Measurements from ENCODE around the gene PFKFB1.

PFKFB1 gene

GRCh38 chrX:54921427-54922021, 72.5 kb downstream of the PFKFB1 start:
- no peak for DNase-seq

DNA sequence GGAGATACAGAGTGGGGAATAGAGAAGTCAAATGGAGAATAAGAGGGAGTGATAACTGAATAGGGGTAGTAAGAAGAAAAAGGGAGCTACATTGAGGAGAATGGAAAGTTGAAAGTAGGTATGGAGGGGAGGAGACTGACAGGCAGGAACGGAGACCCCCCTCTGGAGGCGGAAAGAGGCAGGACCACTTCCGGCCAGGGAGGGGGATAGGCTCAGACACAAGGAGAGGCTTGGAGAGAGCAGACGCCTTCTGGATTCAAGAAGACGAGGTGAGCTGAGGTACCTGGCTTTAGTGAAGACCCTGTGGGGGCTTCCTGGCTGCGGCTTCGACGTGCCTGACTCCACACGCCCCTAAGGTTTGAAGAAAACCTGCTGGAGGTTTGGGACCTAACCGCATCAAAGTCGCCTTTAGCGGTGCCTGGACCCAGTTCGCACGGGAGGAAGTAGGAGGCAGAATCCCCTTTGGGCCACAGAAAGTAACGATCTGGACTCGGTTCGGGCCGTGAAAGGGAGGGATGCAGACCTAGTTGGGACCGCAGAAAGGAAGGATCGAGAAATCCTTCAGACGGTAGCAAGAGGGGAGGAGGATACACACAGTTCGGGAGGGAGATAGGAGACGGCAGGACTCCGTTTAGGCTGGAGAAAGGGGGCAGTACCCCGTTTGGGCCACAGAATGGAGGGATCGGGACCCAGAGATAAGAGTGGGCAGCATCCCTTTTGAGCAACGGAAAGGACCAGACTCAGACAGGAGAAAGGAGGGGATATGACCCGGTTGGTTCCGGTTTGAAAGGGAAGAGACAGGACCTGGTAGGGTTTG, 73.2 kb downstream of the PFKFB1 start, which contains the start of gene TRO:
TSS of gene TRO (plus strand) at position 215 of the 817 bp plus-strand sequence. CDS start 1,423 bp downstream, outside the sequence.
- DNase-seq = no peak

- no peak for DNase-seq
Observed at GRCh38 chrX:54909941-54910340, 84.0 kb downstream of the PFKFB1 start.

DNA sequence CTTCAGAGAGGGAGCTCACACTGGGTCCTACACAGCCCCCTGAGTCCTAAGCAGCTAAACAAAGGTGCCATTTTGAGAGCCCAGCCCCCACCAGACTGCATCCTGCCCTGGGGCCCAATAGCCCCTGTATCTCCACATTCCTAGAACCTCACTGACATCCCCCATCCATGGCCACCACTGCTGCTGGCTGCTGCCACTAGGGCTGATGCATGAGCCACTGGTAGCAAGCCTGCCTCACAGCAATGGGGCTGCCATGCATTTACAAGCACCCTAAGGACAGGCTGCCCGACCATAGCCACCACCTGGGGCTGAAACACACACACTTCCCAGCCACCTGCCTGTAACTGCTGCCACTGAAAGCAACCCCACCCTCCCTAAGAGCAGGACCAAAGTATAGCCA, 99.8 kb downstream of the PFKFB1 start:
- DNase-seq = no peak

DNA sequence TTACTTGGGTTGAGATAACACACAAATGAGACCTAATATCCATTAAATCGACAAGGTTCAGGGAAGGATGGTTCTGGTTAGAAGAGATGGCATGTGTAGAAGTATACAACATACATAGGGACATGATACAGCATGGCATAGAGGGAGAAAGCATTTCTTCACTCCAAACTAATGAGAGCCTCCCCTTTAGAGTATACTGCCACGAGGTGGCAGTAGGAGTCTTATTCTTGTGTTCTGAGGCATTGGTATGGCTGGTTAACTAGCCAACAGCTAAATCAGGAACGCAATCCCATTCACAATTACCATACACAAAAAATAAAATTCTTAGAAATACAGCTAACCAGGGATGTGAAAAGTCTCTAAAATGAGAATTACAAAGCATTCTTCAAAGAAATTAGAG, 102.4 kb downstream of the PFKFB1 start:
- no peak for DNase-seq

DNA sequence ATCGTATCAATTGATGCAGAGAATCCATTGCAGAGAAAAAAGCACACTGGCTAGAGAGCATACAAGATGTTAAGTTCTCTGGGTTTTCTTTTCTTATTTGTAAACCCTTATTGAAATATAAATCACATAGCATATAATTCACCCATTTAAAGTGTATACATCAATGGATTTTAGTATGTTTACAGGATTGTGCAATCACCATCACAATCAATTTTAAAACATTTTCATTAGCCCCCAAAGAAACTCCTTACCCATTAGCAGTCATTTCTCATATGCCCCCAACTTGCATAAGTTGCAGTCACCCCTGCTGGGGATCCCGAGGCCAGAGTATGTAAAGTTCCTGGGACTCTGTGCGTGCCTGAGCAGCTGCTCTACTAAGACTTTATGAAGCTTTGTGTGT, 108.2 kb downstream of the PFKFB1 start:
- DNase-seq = no peak

All from NK-92 treated with Interleukin-12 subunit alpha and Interleukin-12 subunit beta, amount 100 ng/mL, for 24 hours (cell line).